MM.1S (cell line): ENCODE measurements around the gene TSPAN17.

Experiments used
- DNase-seq: peaks from one replicate; pipeline ENCODE4 v3.0.0-alpha.2; 2015
- H2AFZ ChIP-seq: fragments of 300-600 bp; sonication (generic); 2 replicates; pipeline ENCODE4 v1.6.0; 2016; ENCODE audit warnings: antibody characterized with exemption, low read length
- H3F3A ChIP-seq: fragments of 300-600 bp; sonication (generic); 2 replicates; pipeline ENCODE4 v1.6.1; 2016; ENCODE audit warnings: mild to moderate bottlenecking, antibody characterized with exemption, low read length, moderate library complexity, mixed read lengths; ENCODE audit not compliant: insufficient read depth
- H3K27ac ChIP-seq: fragments of 300-600 bp; sonication (generic); 2 replicates; pipeline ENCODE4 v1.5.1; 2016; ENCODE audit warnings: mild to moderate bottlenecking, low read length
- H3K27me3 ChIP-seq: fragments of 300-600 bp; sonication (generic); replicated peaks from 2 replicates; pipeline ENCODE4 v1.6.0; 2016; ENCODE audit warnings: low read length; ENCODE audit not compliant: insufficient read depth
- H3K36me3 ChIP-seq: fragments of 300-600 bp; sonication (generic); replicated peaks from 2 replicates; pipeline ENCODE4 v1.6.1; 2016; ENCODE audit warnings: mild to moderate bottlenecking, low read length, mixed read lengths; ENCODE audit not compliant: insufficient read depth
- H3K4me1 ChIP-seq: fragments of 300-600 bp; sonication (generic); 2 replicates; pipeline ENCODE4 v1.6.1; 2016; ENCODE audit warnings: low read length, mixed read lengths
- H3K4me2 ChIP-seq: fragments of 300-600 bp; sonication (generic); 2 replicates; pipeline ENCODE4 v1.6.0; 2016; ENCODE audit warnings: low read depth, low read length
- H3K4me3 ChIP-seq: fragments of 300-600 bp; sonication (generic); 2 replicates; pipeline ENCODE4 v1.5.1; 2016; ENCODE audit warnings: low read length, mixed read lengths
- H3K79me2 ChIP-seq: fragments of 300-600 bp; sonication (generic); 2 replicates; pipeline ENCODE4 v1.6.1; 2016; ENCODE audit warnings: mixed run types, low read length, mixed read lengths
- H3K9ac ChIP-seq: fragments of 300-600 bp; sonication (generic); 2 replicates; pipeline ENCODE4 v1.6.1; 2016; ENCODE audit warnings: low read length, mixed read lengths
- H3K9me2 ChIP-seq: fragments of 300-600 bp; sonication (generic); replicated peaks from 2 replicates; pipeline ENCODE4 v1.6.1; 2016; ENCODE audit warnings: mild to moderate bottlenecking, low read length, mixed read lengths; ENCODE audit not compliant: insufficient read depth
- H3K9me3 ChIP-seq: fragments of 300-600 bp; sonication (generic); replicated peaks from 2 replicates; pipeline ENCODE4 v1.6.1; 2016; ENCODE audit warnings: mild to moderate bottlenecking, low read length, mixed read lengths; ENCODE audit not compliant: insufficient read depth
- H4K20me1 ChIP-seq: fragments of 300-600 bp; sonication (generic); 2 replicates; pipeline ENCODE4 v1.6.1; 2016; ENCODE audit warnings: mild to moderate bottlenecking, low read length, moderate library complexity, mixed read lengths; ENCODE audit not compliant: insufficient read depth
- CTCF ChIP-seq: fragments of 300-600 bp; sonication (generic); IDR thresholded peaks from 2 replicates; pipeline ENCODE4 v1.5.1; 2016; ENCODE audit warnings: antibody characterized with exemption, low read length, mixed read lengths
- EZH2 ChIP-seq: fragments of 300-600 bp; sonication (generic); optimal IDR thresholded peaks from 2 replicates; pipeline ENCODE3; 2017; ENCODE audit warnings: low read depth, mild to moderate bottlenecking, antibody characterized with exemption, low read length, mixed read lengths
- EZH2phosphoT487 ChIP-seq: fragments of 300-600 bp; sonication (generic); IDR thresholded peaks from 2 replicates; pipeline ENCODE4 v1.6.1; 2018; ENCODE audit warnings: antibody characterized with exemption, low read length

TSPAN17 gene

DNA sequence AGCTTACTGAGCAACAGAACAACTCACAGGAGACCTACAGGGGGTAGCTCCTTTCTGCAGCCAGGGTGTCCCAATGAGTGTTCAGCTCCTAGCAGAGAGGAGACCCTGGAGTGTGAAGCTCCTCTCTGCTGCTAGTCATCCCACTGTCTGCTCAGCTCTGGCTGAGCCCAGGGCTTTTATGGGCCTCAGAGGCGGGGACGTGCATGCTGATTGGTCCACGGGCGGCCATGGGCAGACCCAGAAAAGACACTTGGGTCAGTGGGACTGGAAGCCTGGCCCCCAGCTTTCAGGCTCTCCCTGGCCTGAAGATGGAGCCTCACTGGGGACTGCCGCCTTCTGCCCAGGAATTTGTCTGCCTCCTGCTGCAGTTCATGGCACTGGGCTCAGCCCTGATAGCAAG lies 40.6 kb downstream of the TSPAN17 start:
- Histone ChIP-seq H3K9me2 (no peaks in the 10 kb centered on the region), H3K9ac (no peak overlapping the region), H3K27me3 (peaks cover 85% of the 10 kb centered on the region), H3K36me3 (no peaks in the 10 kb centered on the region), H3K79me2 (no peaks in the 10 kb centered on the region), H3K4me1 (no peaks in the 10 kb centered on the region), H3K4me2 (no peak overlapping the region), H2AFZ (no peak overlapping the region), H3K4me3 (no peak overlapping the region), H4K20me1 (no peaks in the 10 kb centered on the region), H3K27ac (no peak overlapping the region), H3K9me3 (no peaks in the 10 kb centered on the region), H3F3A (no peaks in the 10 kb centered on the region)
- no peak for DNase-seq
- TF ChIP-seq CTCF (no peak), EZH2phosphoT487 (no peak), EZH2 (no peak)

- H3K27ac ChIP-seq = no peak overlapping the region
- DNase-seq = no peak
- peaks cover 86% of the 10 kb centered on the region for H3K27me3 ChIP-seq
- H3F3A ChIP-seq = no peaks in the 10 kb centered on the region
- H3K4me2 ChIP-seq = no peak overlapping the region
- no peak overlapping the region for H2AFZ ChIP-seq
- no peaks in the 10 kb centered on the region for H3K9me2 ChIP-seq
- TF ChIP-seq EZH2phosphoT487 (no peak), CTCF (no peak), EZH2 (no peak)
- H3K9me3 ChIP-seq = no peaks in the 10 kb centered on the region
- no peaks in the 10 kb centered on the region for H3K4me1 ChIP-seq
- no peaks in the 10 kb centered on the region for H4K20me1 ChIP-seq
- H3K36me3 ChIP-seq = no peaks in the 10 kb centered on the region
- no peak overlapping the region for H3K4me3 ChIP-seq
- H3K9ac ChIP-seq = no peak overlapping the region
- no peaks in the 10 kb centered on the region for H3K79me2 ChIP-seq
Observed at GRCh38 chr5:176690911-176691310, 43.6 kb downstream of the TSPAN17 start.

- Histone ChIP-seq H3K9me2 (no peaks in the 10 kb centered on the region), H3K27ac (no peak overlapping the region), H3K79me2 (no peaks in the 10 kb centered on the region), H2AFZ (no peak overlapping the region), H3K4me3 (no peak overlapping the region), H3F3A (no peaks in the 10 kb centered on the region), H3K9ac (no peak overlapping the region), H3K36me3 (no peaks in the 10 kb centered on the region), H3K4me2 (no peak overlapping the region), H3K9me3 (no peaks in the 10 kb centered on the region), H4K20me1 (no peaks in the 10 kb centered on the region), H3K27me3 (peaks cover 88% of the 10 kb centered on the region), H3K4me1 (no peaks in the 10 kb centered on the region)
- TF ChIP-seq CTCF (no peak), EZH2 (no peak), EZH2phosphoT487 (no peak)
- DNase-seq = no peak
Observed at GRCh38 chr5:176691524-176691923, 44.2 kb downstream of the TSPAN17 start.
